ENCODE results near the gene IER5L.
A peak's percentile ranks its signal among the peaks of the same experiment; 100 is the strongest.

IER5L gene

DNA sequence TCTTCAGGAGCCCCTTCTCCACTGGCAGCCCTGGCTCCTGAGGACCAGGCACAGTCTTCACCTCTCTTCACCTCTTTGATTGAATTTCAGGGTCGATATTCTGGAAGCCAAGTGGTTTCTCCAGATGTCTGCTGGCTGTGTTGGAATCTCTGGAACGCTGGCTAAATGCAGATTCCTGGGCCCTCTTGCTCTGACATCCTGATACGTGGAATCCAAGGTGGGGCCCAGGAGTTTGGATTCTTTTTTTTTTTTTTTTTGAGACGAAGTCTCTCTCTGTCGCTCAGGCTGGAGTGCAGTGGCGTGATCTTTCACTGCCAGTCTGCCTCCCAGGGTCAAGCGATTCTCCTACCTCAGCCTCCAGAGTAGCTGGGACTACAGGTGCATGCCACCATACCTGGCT, 26.8 kb upstream of the IER5L start:
- DNase-seq (ENCODE audit: low read depth), result no peak
- TF ChIP-seq, protein P1, sequence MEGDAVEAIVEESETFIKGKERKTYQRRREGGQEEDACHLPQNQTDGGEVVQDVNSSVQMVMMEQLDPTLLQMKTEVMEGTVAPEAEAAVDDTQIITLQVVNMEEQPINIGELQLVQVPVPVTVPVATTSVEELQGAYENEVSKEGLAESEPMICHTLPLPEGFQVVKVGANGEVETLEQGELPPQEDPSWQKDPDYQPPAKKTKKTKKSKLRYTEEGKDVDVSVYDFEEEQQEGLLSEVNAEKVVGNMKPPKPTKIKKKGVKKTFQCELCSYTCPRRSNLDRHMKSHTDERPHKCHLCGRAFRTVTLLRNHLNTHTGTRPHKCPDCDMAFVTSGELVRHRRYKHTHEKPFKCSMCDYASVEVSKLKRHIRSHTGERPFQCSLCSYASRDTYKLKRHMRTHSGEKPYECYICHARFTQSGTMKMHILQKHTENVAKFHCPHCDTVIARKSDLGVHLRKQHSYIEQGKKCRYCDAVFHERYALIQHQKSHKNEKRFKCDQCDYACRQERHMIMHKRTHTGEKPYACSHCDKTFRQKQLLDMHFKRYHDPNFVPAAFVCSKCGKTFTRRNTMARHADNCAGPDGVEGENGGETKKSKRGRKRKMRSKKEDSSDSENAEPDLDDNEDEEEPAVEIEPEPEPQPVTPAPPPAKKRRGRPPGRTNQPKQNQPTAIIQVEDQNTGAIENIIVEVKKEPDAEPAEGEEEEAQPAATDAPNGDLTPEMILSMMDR (IDR thresholded peaks at IDR 0.05; ENCODE audit: insufficient read depth, low read depth, low read length, missing control alignments), result no peak

DNA sequence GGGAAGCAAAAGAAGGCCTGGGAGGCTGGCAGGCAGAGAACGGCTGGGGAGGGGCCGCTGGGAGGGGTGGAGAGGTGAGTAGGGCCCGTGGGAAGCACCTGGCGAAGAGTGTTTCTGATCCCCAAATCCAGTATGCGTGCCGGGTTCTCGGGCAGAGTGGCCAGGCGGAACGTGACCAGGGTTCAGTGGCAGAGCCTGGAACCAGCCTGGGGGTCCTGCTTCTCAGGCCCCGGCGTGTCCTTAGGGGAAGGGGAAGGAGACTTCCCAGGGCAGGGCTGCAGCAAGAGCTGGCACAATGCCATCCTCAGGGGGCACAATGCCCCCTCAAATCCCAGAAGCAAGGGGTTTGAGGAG, 25.5 kb upstream of the IER5L start:
- TF ChIP-seq, protein P1 (IDR thresholded peaks at IDR 0.05; ENCODE audit: insufficient read depth, low read depth, low read length, missing control alignments), result no peak
- H3K4me3 ChIP-seq (ENCODE audit: low read depth, low read length), result no peak overlapping the region

More for the DNA sequence above, 26.8 kb upstream of the IER5L start:
- H3K4me3 ChIP-seq (ENCODE audit: low read depth, low read length), result no peak overlapping the region

DNA sequence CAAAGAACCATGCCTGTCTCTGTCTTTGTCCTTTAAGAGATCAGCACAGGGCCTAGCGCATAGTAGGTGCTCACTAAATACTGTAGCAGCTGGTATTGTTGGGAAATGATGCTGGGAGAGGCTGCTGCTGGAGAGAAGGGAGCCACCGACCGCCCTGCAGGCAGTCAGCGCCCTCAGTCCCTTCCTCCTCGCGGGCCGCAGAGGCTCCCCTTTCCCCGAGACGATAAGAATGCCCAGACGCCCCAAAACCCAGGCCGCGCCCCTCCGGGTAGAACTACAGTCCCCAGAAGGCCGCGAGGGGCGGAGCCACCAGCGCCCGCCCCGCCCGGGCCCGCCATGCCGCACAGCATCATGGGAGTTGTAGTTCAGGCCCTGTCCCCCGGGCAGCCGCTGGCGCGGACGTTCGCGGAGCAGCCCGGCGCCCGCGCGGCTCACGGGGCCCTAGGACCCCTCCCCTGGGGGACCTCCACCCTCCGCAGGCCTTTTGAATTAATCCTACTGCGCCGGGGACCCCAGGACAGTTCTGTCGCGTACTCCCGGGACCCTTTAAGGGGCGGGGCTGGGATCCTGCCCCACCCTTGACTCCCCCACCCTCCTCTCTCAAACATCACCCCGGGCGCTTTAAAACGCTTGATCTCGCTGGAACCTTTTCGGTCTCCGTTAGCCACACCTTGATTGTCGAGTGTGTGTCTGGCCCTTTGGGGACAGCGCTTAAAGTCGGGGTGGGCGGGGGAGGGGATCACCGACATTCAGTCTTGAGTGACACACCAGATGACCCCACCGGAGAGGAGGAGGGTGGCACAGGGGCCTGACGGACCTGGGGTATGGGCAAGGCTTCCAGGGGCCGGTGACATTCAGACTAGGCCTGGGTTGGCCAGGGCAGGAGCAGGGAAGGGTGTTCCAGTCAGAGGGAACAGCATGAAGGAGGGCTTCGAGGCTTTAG, 24.8 kb upstream of the IER5L start:
- DNase-seq (ENCODE audit: low read depth), result peak; percentile 84
- TF ChIP-seq, protein P1 (IDR thresholded peaks at IDR 0.05; ENCODE audit: insufficient read depth, low read depth, low read length, missing control alignments), result no peak
- H3K4me3 ChIP-seq (ENCODE audit: low read depth, low read length), result peak overlapping the region; percentile 10; the same call in 1 of the 2 replicates

More for the DNA sequence above, 25.5 kb upstream of the IER5L start:
- DNase-seq (ENCODE audit: low read depth), result no peak

DNA sequence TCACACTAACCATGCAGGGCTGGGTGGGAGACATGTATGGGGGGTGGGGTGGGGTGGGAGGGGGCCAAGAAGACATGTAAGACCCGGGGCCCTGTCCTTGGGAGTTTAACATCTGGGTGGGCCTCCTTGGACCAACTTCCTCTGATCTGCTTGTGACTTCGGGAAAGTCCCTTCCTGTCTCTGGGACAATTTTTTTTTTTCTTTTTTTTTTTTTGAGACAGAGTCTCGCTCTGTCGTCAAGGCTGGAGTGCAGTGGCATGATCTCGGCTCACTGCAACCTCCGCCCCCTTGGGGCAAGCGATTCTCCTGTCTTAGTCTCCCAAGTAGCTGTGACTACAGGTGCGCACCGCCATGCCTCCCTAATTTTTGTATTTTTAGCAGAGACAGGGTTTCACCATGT, 23.8 kb upstream of the IER5L start:
- TF ChIP-seq, protein P1 (IDR thresholded peaks at IDR 0.05; ENCODE audit: insufficient read depth, low read depth, low read length, missing control alignments), result no peak
- H3K4me3 ChIP-seq (ENCODE audit: low read depth, low read length), result no peak overlapping the region
- no peak for DNase-seq (ENCODE audit: low read depth)

GRCh38 chr9:129201289-129201688, 23.2 kb upstream of the IER5L start:
- TF ChIP-seq, protein P1 (IDR thresholded peaks at IDR 0.05; ENCODE audit: insufficient read depth, low read depth, low read length, missing control alignments), result no peak
- H3K4me3 ChIP-seq (ENCODE audit: low read depth, low read length), result no peak overlapping the region
- no peak for DNase-seq (ENCODE audit: low read depth)

DNA sequence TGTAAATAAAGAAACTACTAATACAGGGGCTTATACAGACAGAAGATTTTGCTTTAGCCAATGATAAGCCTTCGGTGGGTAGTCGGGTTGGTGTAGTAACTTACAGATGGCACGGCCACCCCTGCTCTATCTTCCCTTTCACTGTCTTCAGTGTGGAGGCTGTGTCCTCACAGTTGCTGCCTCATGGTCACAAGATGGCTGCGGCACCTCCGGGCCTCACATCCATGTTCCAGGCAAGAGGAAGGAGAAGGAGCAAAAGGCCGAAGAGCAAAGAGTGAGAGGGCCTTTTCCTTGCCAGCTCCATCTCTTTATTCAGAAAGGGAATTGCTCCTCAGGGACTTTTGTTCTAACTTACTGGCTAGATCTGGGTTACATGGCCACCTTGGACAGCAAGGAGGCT, 22.2 kb upstream of the IER5L start:
- H3K4me3 ChIP-seq (ENCODE audit: low read depth, low read length), result no peak overlapping the region
- TF ChIP-seq, protein P1 (IDR thresholded peaks at IDR 0.05; ENCODE audit: insufficient read depth, low read depth, low read length, missing control alignments), result no peak
- DNase-seq (ENCODE audit: low read depth), result no peak
